Measurements from ENCODE around the gene MRPS10.

- TF ChIP-seq, protein P1, sequence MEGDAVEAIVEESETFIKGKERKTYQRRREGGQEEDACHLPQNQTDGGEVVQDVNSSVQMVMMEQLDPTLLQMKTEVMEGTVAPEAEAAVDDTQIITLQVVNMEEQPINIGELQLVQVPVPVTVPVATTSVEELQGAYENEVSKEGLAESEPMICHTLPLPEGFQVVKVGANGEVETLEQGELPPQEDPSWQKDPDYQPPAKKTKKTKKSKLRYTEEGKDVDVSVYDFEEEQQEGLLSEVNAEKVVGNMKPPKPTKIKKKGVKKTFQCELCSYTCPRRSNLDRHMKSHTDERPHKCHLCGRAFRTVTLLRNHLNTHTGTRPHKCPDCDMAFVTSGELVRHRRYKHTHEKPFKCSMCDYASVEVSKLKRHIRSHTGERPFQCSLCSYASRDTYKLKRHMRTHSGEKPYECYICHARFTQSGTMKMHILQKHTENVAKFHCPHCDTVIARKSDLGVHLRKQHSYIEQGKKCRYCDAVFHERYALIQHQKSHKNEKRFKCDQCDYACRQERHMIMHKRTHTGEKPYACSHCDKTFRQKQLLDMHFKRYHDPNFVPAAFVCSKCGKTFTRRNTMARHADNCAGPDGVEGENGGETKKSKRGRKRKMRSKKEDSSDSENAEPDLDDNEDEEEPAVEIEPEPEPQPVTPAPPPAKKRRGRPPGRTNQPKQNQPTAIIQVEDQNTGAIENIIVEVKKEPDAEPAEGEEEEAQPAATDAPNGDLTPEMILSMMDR (IDR thresholded peaks at IDR 0.05; ENCODE audit: extremely low read depth in 1 of 2, insufficient read depth in 1 of 2, low read depth in 1 of 2, low read length in 2 of 2), result no peak
- no peak for TF ChIP-seq POLR2A (IDR thresholded peaks at IDR 0.05; ENCODE audit: low read depth, low read length)
- no peak for TF ChIP-seq FOS (IDR thresholded peaks at IDR 0.05; ENCODE audit: borderline replicate concordance, insufficient read depth, low read length)
Observed at GRCh38 chr6:42266538-42266937, 48.9 kb upstream of the MRPS10 start.
